Keratinocyte (primary cell): ENCODE measurements around the gene ATAD3A. TPM values are rescaled to one million over a fixed set of nuclear protein-coding genes. Genes with fewer than 3 reads are reported as not detected.
"Not testable (repeated sequence)": the region's sequence is repeated elsewhere in the genome, so short reads cannot be mapped to it uniquely, and the experiment has no call there.

ENCODE experiments used
- DNase-seq: peaks from one replicate; pipeline ENCODE4 v3.0.0-alpha.2; 2011; ENCODE audit warnings: low read depth, missing footprints, low spot score
- FAIRE-seq: peaks from 2 replicates; lab custom pipeline; 2011; peaks lifted over from hg19 to GRCh38; lab: Jason Lieb, UNC
- H2AFZ ChIP-seq: 2 replicates; pipeline ENCODE4 v1.6.0; 2012; ENCODE audit warnings: low read length, control low read depth, inconsistent platforms; ENCODE audit not compliant: control insufficient read depth
- H3K27ac ChIP-seq: 2 replicates; pipeline ENCODE4 v1.5.1; 2011; ENCODE audit warnings: low read length; ENCODE audit not compliant: control insufficient read depth, insufficient read depth
- H3K27me3 ChIP-seq: 3 replicates; pipeline ENCODE4 v1.6.0; 2011; ENCODE audit warnings: low read length; ENCODE audit not compliant: control insufficient read depth, insufficient read depth; ENCODE audit errors: extremely low read depth
- H3K36me3 ChIP-seq, 2 experiments: 2 replicates in 1 of 2; 3 replicates in 1 of 2; pipeline ENCODE4 v1.5.1; 2011; ENCODE audit warnings: low read length in 2 of 2, mild to moderate bottlenecking in 1 of 2; ENCODE audit not compliant: control insufficient read depth in 2 of 2, insufficient read depth in 2 of 2; ENCODE audit errors: extremely low read depth in 1 of 2
- H3K4me1 ChIP-seq: 3 replicates; pipeline ENCODE4 v1.5.1; 2011; ENCODE audit warnings: low read length; ENCODE audit not compliant: control insufficient read depth, insufficient read depth; ENCODE audit errors: extremely low read depth
- H3K4me2 ChIP-seq: 3 replicates; pipeline ENCODE4 v1.6.0; 2011; ENCODE audit warnings: low read depth, low read length; ENCODE audit not compliant: control insufficient read depth, insufficient read depth; ENCODE audit errors: extremely low read depth
- H3K4me3 ChIP-seq, 3 experiments: fragments of 200-600 bp in 1 of 3; sonication (generic) in 1 of 3; 2 replicates in 2 of 3; 3 replicates in 1 of 3; pipeline ENCODE4 v1.5.1; 2011 to 2016; ENCODE audit warnings: low read length in 3 of 3, mild to moderate bottlenecking in 3 of 3, control low read depth in 2 of 3, inconsistent platforms in 1 of 3, low read depth in 1 of 3, mixed read lengths in 1 of 3, mixed run types in 1 of 3, moderate library complexity in 1 of 3; ENCODE audit not compliant: control insufficient read depth in 2 of 3, insufficient read depth in 2 of 3; ENCODE audit errors: extremely low read depth in 1 of 3
- H3K79me2 ChIP-seq: 2 replicates; pipeline ENCODE4 v1.6.0; 2012; ENCODE audit warnings: low read length; ENCODE audit not compliant: control insufficient read depth, insufficient read depth
- H3K9ac ChIP-seq: 3 replicates; pipeline ENCODE4 v1.6.0; 2011; ENCODE audit warnings: low read length; ENCODE audit not compliant: control insufficient read depth, insufficient read depth; ENCODE audit errors: extremely low read depth
- H3K9me1 ChIP-seq: 3 replicates; pipeline ENCODE4 v1.6.0; 2011; ENCODE audit warnings: low read length; ENCODE audit not compliant: control insufficient read depth, insufficient read depth; ENCODE audit errors: extremely low read depth
- H3K9me3 ChIP-seq: 2 replicates; pipeline ENCODE4 v1.5.1; 2012; ENCODE audit warnings: low read depth, low read length; ENCODE audit not compliant: control insufficient read depth
- H4K20me1 ChIP-seq: 3 replicates; pipeline ENCODE4 v1.6.0; 2011; ENCODE audit warnings: low read length; ENCODE audit not compliant: control insufficient read depth, insufficient read depth; ENCODE audit errors: extremely low read depth
- EZH2 ChIP-seq: IDR thresholded peaks from one replicate; pipeline ENCODE4 v1.6.1; 2012; ENCODE audit warnings: inconsistent platforms, mild to moderate bottlenecking, low read length, moderate library complexity
- dilution Hi-C: fragments of 300-500 bp; cut with MboI; formaldehyde crosslinking; loops from one replicate; pipeline ENCODE4 v1.7.0; 2020; ENCODE audit warnings: low sequenced_read_pairs; ENCODE audit not compliant: extremely low pct_ligation_motif_present
- polyA plus RNA-seq, 5 experiments: library from polyadenylated mRNA; depleted of rRNA in 3 of 5; stranded (reverse) in 3 of 5; stranded (forward) in 1 of 5; unstranded in 1 of 5; fragments of >200 nt; gene quantifications; 1 replicate in 1 of 5; 2 replicates in 3 of 5; 3 replicates in 1 of 5; pipeline versions ENCODE4 v1.2.1 to v1.2.3, GENCODE V29; 2011 to 2012; ENCODE audit warnings: missing spikeins in 2 of 5, low read depth in 1 of 5, low replicate concordance in 1 of 5
- TF ChIP-seq, protein P1 (sequence below), 3 experiments: IDR thresholded peaks in 1 of 3; conservative IDR thresholded peaks in 1 of 3; optimal IDR thresholded peaks in 1 of 3; 2 replicates in 2 of 3; 3 replicates in 1 of 3; pipeline versions ENCODE3 to v1.5.1; 2011; ENCODE audit warnings: low read length in 3 of 3, mild to moderate bottlenecking in 3 of 3, moderate library complexity in 2 of 3, control low read depth in 1 of 3, inconsistent platforms in 1 of 3; ENCODE audit not compliant: insufficient read depth in 2 of 3; ENCODE audit errors: extremely low read depth in 1 of 3

Gene ATAD3A
- polyA plus RNA-seq, 1 donor (not counting 4 experiments of a cell fraction or from before 2014, with no cell fraction given): 19.9 TPM

GRCh38 chr1:1516923-1517322 lies 5.0 kb downstream of the ATAD3A start:
- H4K20me1 ChIP-seq, H3K27ac ChIP-seq, H3K9me1 ChIP-seq, H2AFZ ChIP-seq, H3K27me3 ChIP-seq, H3K9me3 ChIP-seq, FAIRE-seq, dilution Hi-C loops, H3K4me1 ChIP-seq, DNase-seq, H3K4me3 ChIP-seq, H3K4me2 ChIP-seq, H3K9ac ChIP-seq: not testable (repeated sequence)
- Histone ChIP-seq H3K36me3 (peaks cover 8 to 13% of the 10 kb centered on the region in 2 experiments), H3K79me2 (peaks cover 25% of the 10 kb centered on the region)

DNA sequence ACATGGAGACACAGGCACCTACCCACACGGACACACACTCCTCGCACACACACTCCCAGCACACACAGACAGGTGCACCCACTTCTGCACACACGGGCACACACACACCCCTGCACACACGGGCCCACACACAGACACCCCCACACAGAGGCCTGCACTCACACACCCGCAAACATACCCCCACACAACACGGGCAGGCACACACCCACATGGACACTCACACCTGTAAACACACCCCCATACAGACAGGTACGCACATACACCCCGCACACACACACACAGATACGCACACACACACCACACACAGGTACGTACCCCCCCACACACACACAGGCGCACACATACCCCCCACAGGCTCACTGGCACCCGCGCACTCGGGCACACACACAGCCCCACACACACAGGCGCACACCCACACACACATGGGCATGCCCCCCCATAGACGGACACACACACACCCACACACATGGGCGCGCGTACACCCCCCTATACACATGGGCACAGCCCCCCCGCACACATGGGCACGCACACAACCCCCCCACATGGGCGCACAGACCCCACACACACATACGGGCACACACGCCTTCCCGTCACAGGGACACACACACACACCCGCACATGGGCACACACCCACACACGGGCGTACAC lies 6.1 kb downstream of the ATAD3A start:
- no peaks in the 10 kb centered on the region for H4K20me1 ChIP-seq
- H3K36me3 ChIP-seq: peaks cover 8 to 13% of the 10 kb centered on the region in 2 experiments
- no peak for DNase-seq
- dilution Hi-C loops: no loop called here
- H3K4me2 ChIP-seq: no peak overlapping the region
- H3K4me1 ChIP-seq: no peaks in the 10 kb centered on the region
- no peak overlapping the region for H3K27ac ChIP-seq
- H3K79me2 ChIP-seq: peaks cover 20% of the 10 kb centered on the region
- no peak for FAIRE-seq
- TF ChIP-seq, protein P1, sequence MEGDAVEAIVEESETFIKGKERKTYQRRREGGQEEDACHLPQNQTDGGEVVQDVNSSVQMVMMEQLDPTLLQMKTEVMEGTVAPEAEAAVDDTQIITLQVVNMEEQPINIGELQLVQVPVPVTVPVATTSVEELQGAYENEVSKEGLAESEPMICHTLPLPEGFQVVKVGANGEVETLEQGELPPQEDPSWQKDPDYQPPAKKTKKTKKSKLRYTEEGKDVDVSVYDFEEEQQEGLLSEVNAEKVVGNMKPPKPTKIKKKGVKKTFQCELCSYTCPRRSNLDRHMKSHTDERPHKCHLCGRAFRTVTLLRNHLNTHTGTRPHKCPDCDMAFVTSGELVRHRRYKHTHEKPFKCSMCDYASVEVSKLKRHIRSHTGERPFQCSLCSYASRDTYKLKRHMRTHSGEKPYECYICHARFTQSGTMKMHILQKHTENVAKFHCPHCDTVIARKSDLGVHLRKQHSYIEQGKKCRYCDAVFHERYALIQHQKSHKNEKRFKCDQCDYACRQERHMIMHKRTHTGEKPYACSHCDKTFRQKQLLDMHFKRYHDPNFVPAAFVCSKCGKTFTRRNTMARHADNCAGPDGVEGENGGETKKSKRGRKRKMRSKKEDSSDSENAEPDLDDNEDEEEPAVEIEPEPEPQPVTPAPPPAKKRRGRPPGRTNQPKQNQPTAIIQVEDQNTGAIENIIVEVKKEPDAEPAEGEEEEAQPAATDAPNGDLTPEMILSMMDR (optimal IDR thresholded peaks at IDR 0.05 in 1 of 3, IDR thresholded peaks at IDR 0.05 in 1 of 3, conservative IDR thresholded peaks at IDR 0.05 in 1 of 3; ENCODE audit: extremely low read depth in 1 of 3, insufficient read depth in 2 of 3, low read length in 3 of 3): no peak
- no peak for TF ChIP-seq EZH2
- H3K9me1 ChIP-seq: peaks cover 2% of the 10 kb centered on the region
- no peaks in the 10 kb centered on the region for H3K27me3 ChIP-seq
- no peak overlapping the region for H2AFZ ChIP-seq
- no peak overlapping the region for H3K4me3 ChIP-seq
- no peaks in the 10 kb centered on the region for H3K9me3 ChIP-seq
- H3K9ac ChIP-seq: no peak overlapping the region

DNA sequence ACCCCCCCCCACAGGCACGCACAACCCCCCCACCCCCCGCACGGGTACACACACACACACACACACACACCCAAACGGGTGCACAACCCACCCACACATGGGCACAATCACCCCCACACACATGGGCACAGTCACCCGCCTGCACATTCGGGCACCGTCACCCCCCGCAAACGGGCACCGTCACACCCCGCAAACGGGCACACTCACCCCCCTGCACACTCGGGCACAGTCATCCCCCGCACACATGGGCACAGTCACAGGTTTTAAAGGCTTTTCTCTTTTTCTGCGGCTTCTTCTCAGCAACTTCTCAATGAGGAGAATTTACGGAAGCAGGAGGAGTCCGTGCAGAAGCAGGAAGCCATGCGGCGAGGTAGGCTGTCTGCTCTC lies 6.7 kb downstream of the ATAD3A start:
- H3K9me1 ChIP-seq, FAIRE-seq, H3K4me3 ChIP-seq, H3K27ac ChIP-seq, H3K4me2 ChIP-seq, H3K9ac ChIP-seq, H3K27me3 ChIP-seq, dilution Hi-C loops, H2AFZ ChIP-seq, DNase-seq, H3K9me3 ChIP-seq, H3K4me1 ChIP-seq, H4K20me1 ChIP-seq: not testable (repeated sequence)
- Histone ChIP-seq H3K79me2 (peaks cover 17% of the 10 kb centered on the region), H3K36me3 (peaks cover 10 to 13% of the 10 kb centered on the region in 2 experiments)

DNA sequence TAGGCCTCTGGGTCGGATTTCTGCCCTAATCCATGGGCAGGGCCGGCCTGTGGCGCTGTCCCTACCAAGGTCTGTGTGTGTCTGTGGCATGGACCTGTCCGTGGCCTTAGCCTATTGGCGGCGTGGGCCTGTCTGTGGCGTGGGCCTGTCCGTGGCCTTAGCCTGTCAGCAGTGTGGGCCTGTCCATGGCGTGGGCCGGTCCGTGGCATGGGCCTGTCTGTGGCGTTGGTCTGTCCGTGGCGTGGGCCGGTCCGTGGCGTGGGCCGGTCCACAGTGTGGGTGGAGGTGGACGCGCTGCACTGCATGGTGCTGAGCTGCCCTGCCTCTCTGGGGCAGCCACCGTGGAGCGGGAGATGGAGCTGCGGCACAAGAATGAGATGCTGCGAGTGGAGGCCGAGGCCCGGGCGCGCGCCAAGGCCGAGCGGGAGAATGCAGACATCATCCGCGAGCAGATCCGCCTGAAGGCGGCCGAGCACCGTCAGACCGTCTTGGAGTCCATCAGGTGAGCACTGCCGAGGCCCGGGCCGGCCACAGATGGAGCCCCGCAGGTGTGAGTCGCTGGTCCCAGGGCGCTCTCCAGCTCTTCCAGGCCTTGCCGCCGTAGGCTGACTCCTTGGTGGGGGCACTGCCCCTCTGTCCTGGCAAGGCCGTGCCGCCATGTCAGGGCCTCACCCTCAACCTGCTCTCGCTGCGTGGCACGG lies 8.0 kb downstream of the ATAD3A start:
- H3K9me3 ChIP-seq, H3K4me3 ChIP-seq, FAIRE-seq, dilution Hi-C loops, H3K27ac ChIP-seq, H3K79me2 ChIP-seq, DNase-seq, H3K4me1 ChIP-seq, H2AFZ ChIP-seq, H3K27me3 ChIP-seq, H4K20me1 ChIP-seq, H3K36me3 ChIP-seq, H3K9me1 ChIP-seq, H3K4me2 ChIP-seq, H3K9ac ChIP-seq: not testable (repeated sequence)
